HFFc6 (cell line): ENCODE data around the gene ALCAM. TPM values are rescaled to one million over a fixed set of nuclear protein-coding genes. Genes with fewer than 3 reads are reported as not detected.

Experiments
- DNase-seq: peaks from one replicate; pipeline ENCODE4 v3.0.0-alpha.2; 2018
- H3K27ac Mint-ChIP-seq: 2 replicates; pipeline ENCODE4 v1.8.0; 2020; ENCODE audit warnings: mild to moderate bottlenecking, mixed read lengths
- H3K27me3 Mint-ChIP-seq: 2 replicates; pipeline ENCODE4 v1.8.0; 2021; ENCODE audit warnings: mild to moderate bottlenecking, moderate library complexity, mixed read lengths; ENCODE audit not compliant: insufficient read depth
- H3K36me3 Mint-ChIP-seq: 2 replicates; pipeline ENCODE4 v1.8.0; 2021; ENCODE audit warnings: low read depth, mixed read lengths
- H3K4me1 Mint-ChIP-seq: 2 replicates; pipeline ENCODE4 v1.8.0; 2020; ENCODE audit warnings: low read depth, mixed read lengths
- H3K4me3 Mint-ChIP-seq: 2 replicates; pipeline ENCODE4 v1.8.0; 2020; ENCODE audit warnings: mild to moderate bottlenecking, moderate library complexity, mixed read lengths
- H3K9me3 Mint-ChIP-seq: 2 replicates; pipeline ENCODE4 v1.8.0; 2020; ENCODE audit warnings: mild to moderate bottlenecking, mixed read lengths
- CTCF ChIP-seq: fragments of 200-600 bp; sonication (generic); IDR thresholded peaks from 2 replicates; pipeline ENCODE4 v1.5.0; 2021; ENCODE audit warnings: antibody characterized with exemption, mild to moderate bottlenecking
- total RNA-seq, 6 experiments: library from RNA; stranded (reverse); fragmentation: NEBNext Ultra II Directional; extraction: Animal tissue kit (Norgen Biotek cat#: 25700); gene quantifications; 2 replicates in 1 of 6; 3 replicates in 5 of 6; pipeline ENCODE4 v1.2.3, GENCODE V29; 2021

Gene ALCAM
- total RNA-seq, 6 experiments from 2014 or later, result 307 to 420 (median 361) TPM

- Mint-ChIP-seq H3K36me3 (peaks cover 29% of the 10 kb centered on the region), H3K27ac (no peak overlapping the region), H3K9me3 (peaks cover 5% of the 10 kb centered on the region; the same call in 1 of the 2 replicates), H3K27me3 (peaks cover 6% of the 10 kb centered on the region), H3K4me3 (no peak overlapping the region), H3K4me1 (peaks cover 38% of the 10 kb centered on the region)
- TF ChIP-seq CTCF, result no peak
- DNase-seq, result no peak
These were observed 212.7 kb downstream of the ALCAM start for GRCh38 chr3:105579439-105579838.

- H3K4me1 Mint-ChIP-seq, result peaks cover 40% of the 10 kb centered on the region
- no peak overlapping the region for H3K27ac Mint-ChIP-seq
- peaks cover 5% of the 10 kb centered on the region; the same call in 1 of the 2 replicates for H3K9me3 Mint-ChIP-seq
- no peak for DNase-seq
- no peak for TF ChIP-seq CTCF
- peaks cover 6% of the 10 kb centered on the region for H3K27me3 Mint-ChIP-seq
- no peak overlapping the region for H3K4me3 Mint-ChIP-seq
- H3K36me3 Mint-ChIP-seq, result peaks cover 24% of the 10 kb centered on the region
These were observed 213.7 kb downstream of the ALCAM start for GRCh38 chr3:105580296-105580965.

GRCh38 chr3:105582015-105582414 lies 215.3 kb downstream of the ALCAM start:
- Mint-ChIP-seq H3K27ac (no peak overlapping the region), H3K4me3 (no peak overlapping the region), H3K4me1 (peaks cover 40% of the 10 kb centered on the region), H3K36me3 (peaks cover 16% of the 10 kb centered on the region), H3K9me3 (peaks cover 5% of the 10 kb centered on the region; the same call in 1 of the 2 replicates), H3K27me3 (peaks cover 4% of the 10 kb centered on the region)
- TF ChIP-seq CTCF, result no peak
- DNase-seq, result no peak

- Mint-ChIP-seq H3K27ac (peak overlapping the region; percentile 60), H3K9me3 (peaks cover 5% of the 10 kb centered on the region; the same call in 1 of the 2 replicates), H3K4me1 (peaks cover 30% of the 10 kb centered on the region), H3K4me3 (no peak overlapping the region), H3K36me3 (peaks cover 6% of the 10 kb centered on the region; the same call in 1 of the 2 replicates), H3K27me3 (peaks cover 2% of the 10 kb centered on the region; the same call in 1 of the 2 replicates)
- TF ChIP-seq CTCF, result no peak
- DNase-seq, result peak; percentile 16
These were observed 217.5 kb downstream of the ALCAM start for GRCh38 chr3:105584003-105584790.

- H3K4me3 Mint-ChIP-seq, result no peak overlapping the region
- no peak overlapping the region for H3K27ac Mint-ChIP-seq
- no peak for DNase-seq
- peaks cover 39% of the 10 kb centered on the region for H3K4me1 Mint-ChIP-seq
- H3K27me3 Mint-ChIP-seq, result peaks cover 1% of the 10 kb centered on the region; the same call in 1 of the 2 replicates
- H3K9me3 Mint-ChIP-seq, result peaks cover 11% of the 10 kb centered on the region
- peaks cover 26% of the 10 kb centered on the region for H3K36me3 Mint-ChIP-seq
- no peak for TF ChIP-seq CTCF
These were observed 226.6 kb downstream of the ALCAM start for GRCh38 chr3:105593315-105593714.
